Inflammatory macrophage treated with lipopolysaccharide for 4 hours (primary cell): Measurements from ENCODE around the gene SORT1.
"Not testable (repeated sequence)": the region's sequence is repeated elsewhere in the genome, so short reads cannot be mapped to it uniquely, and the experiment has no call there.

Source experiments
- DNase-seq: peaks from one replicate; pipeline ENCODE4 v3.0.0-alpha.2; 2020

The SORT1 gene

GRCh38 chr1:109379422-109379821 is 18.3 kb downstream of the SORT1 start:
- no peak for DNase-seq

DNA sequence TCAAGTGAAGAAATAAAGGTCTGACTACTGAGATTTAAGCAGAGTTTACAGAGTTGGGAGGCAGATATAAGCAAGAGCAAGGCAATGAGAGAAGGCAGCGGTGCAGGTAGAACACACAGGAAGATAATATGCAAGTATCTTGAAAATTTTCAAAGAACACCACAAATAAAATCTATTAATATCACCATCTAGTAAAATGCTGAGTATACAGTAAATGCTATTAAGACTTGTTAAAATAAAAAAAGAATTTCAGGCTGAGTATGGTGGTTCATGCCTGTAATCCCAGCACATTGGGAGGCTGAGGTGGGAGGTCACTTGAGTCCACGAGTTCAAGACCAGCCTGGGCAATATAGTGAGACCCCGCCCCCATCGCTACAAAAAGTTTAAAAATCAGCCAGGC is 20.0 kb downstream of the SORT1 start:
- no peak for DNase-seq

DNA sequence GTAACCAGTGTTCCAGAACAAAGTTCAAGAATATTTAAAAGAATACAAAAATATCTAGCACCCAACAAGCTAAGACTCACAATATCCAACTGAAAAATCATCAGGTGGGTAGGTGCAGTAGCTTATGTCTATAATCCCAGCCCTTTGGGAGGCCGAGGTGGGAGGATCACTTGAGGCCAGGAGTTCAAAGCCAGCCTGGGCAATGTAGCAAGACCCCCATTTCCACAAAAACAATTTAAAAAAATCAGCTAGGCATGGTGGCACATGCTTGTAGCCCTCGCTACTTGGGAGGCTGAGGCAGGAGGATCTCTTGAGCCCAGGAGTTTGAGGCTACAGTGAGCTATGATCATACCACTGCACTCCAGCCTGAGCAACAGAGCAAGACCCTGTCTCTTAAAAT is 24.0 kb downstream of the SORT1 start:
- DNase-seq: not testable (repeated sequence)

DNA sequence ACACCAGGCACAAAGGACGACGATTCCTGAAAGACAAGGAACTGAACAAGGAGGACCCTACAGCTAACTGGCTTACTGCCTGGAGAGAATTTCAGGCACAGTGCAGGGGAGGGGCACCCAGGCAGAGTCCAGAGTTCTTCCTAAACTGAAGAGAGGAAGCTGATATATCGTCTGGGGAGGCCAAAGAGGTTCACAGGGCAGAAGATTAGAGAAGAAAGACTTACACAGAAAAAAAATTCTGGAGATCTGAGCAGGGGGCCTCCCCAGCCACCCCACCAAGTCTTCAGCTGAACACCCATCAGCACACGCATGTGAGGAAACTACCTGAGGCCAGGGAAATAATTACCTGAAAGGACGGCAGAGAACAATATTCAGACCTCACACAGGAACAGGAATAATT is 24.6 kb downstream of the SORT1 start:
- peak; percentile 19 for DNase-seq

- DNase-seq: peak; percentile 59
Observed at GRCh38 chr1:109372281-109372680, 25.4 kb downstream of the SORT1 start.

- peak; percentile 90 for DNase-seq
Observed at GRCh38 chr1:109371341-109371739, 26.4 kb downstream of the SORT1 start.

DNA sequence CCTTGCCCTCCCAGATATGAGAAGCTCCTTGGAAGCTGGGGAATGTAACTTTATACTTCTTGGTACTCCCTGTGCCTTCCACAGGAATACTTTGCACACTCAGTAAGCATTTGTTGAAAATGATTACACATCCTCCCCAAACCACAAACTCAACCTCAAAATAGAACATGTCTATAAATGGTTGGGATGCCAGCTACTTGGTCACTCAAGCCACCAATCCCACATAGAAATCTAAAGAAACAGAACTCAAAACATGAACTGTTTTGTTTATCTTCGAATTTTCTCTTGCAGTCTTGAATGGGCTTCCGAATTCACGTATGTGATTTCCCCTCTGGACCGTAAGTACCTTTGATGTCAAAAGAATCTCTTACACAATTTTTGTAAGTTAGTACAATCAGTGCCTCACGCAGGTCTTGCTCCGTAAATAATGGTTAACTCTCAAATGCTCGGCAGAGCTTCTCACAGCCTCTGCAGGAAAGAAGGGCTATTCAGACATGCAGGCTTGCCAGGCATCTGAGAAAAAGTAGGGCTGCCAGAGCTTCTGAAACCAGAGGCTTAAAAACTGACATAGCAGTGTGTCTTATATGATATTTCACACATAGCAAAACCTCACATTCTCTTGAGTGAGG is 26.9 kb downstream of the SORT1 start:
- DNase-seq: peak; percentile 39

- DNase-seq: peak; percentile 86
Observed at GRCh38 chr1:109369167-109369746, 28.5 kb downstream of the SORT1 start.

- DNase-seq: no peak
Observed at GRCh38 chr1:109368464-109368863, 29.3 kb downstream of the SORT1 start.

GRCh38 chr1:109367626-109368025 is 30.1 kb downstream of the SORT1 start:
- DNase-seq: peak; percentile 59

- no peak for DNase-seq
Observed at GRCh38 chr1:109365642-109366204, 32.0 kb downstream of the SORT1 start.

GRCh38 chr1:109361649-109362048 is 36.1 kb downstream of the SORT1 start:
- no peak for DNase-seq

- peak; percentile 49 for DNase-seq
Observed at GRCh38 chr1:109361069-109361468, 36.6 kb downstream of the SORT1 start.

GRCh38 chr1:109357616-109358015 is 40.1 kb downstream of the SORT1 start:
- no peak for DNase-seq

- no peak for DNase-seq
Observed at GRCh38 chr1:109356915-109357314, 40.8 kb downstream of the SORT1 start.

DNA sequence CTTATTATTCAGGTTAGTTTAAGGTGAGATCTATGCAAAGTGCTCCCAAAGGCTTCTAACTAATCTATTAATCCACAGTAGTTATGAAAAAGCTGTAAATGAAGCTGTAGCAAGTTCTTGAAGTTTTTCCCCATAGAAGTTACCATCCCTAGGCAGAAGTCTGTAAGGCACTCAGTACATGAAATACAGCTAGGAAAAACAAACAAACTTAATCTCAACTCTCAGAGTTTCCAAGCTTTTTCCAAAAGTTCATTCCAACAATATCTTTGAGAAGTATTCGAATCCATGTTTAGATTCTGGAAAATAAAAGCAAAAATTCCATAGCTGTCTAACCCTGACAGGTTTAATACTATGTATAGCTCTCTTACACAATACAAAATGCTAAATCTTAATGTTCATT is 41.2 kb downstream of the SORT1 start:
- no peak for DNase-seq

DNA sequence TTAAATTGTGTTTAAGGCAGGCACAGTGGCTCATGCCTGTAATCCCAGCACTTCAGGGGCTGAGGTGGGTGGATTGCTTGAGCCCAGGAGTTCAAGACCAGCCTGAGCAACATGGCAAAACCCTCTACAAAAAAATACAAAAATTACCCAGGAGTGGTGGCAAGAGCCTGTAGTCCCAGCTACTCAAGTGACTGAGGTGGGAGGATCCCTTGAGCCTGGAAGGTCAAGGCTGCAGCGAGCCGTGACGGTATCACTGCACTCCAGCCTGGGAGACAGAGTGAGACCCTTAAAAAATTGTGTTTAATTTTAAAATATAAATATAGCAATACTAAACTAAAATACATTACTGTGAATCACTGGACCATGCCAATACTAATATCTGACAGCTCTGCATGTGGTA is 42.8 kb downstream of the SORT1 start:
- no peak for DNase-seq

DNA sequence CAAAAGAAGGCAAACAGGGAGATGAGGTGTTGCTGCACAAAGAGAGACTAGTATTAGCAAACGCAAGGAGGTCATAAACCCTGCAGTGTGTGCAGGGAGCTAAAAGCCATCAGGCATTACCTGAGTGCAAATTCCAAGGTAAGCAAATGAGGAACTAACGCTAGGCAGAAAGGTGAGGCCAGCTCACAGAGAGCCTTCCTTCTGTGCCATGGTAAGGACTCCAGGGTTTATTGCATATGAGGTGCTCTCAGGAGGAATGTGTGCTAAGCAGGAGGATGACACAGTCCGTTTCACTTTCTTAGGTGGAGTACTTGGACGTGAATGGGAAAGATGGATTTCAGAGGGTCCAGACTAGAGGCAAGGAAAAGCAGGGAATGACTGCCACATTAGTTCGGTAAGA is 46.3 kb downstream of the SORT1 start:
- no peak for DNase-seq

DNA sequence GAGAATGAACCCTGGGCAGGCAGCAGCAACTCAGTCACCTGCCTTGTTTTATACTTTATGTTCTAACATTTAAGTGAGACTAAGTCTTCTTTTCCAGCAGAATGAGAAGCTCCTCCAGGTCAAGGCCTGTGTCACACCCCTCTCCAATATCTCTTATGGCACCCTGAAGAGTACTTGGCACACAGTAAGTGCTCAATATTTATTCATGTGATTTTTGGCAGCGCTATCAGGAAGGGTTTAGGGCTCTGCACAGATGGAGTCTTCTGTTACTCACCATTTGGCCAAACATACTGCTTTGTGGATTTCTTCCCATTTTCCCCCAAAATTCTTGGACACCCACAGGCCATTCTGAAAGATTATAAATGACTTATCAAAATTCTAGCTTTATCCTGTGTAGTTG is 47.1 kb downstream of the SORT1 start:
- no peak for DNase-seq

DNA sequence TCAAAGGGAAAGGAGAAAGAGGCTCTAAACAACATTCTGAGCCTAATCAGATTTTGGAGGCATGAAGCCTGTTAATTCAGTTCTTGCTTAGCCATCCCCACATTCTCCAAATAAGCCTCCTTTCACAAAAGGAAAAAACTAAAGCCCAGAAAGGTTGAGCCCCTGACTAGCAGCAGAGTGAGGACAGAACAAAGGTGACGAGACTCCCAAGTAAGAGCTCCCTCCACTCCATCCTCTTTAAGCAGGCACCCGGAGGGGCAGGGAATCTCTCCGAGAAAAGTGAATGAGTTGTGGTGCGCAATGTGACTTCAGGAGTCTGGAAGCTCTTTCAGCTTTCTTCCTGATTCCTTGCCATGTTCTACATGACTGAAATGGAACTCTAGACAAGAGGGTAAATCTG is 47.5 kb downstream of the SORT1 start:
- DNase-seq: no peak

DNA sequence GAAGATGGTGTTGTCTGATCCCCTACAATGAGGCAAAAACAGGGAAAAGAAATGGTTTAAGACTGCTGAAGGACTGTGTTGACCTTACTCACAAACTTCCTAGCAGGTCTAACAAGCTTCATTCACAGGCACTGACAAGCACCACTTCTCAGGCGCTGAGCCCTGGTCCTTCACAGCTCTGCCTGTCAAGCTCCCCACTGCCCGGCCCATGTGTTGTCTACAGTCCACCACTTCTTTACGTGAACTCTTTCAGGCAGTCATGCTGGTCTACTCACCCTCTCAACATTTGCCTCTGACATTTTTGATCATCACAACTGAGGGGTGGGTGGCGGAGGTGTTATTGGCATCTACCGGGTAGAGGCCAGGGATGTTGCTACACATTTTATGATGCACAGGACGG is 50.2 kb downstream of the SORT1 start:
- no peak for DNase-seq

DNA sequence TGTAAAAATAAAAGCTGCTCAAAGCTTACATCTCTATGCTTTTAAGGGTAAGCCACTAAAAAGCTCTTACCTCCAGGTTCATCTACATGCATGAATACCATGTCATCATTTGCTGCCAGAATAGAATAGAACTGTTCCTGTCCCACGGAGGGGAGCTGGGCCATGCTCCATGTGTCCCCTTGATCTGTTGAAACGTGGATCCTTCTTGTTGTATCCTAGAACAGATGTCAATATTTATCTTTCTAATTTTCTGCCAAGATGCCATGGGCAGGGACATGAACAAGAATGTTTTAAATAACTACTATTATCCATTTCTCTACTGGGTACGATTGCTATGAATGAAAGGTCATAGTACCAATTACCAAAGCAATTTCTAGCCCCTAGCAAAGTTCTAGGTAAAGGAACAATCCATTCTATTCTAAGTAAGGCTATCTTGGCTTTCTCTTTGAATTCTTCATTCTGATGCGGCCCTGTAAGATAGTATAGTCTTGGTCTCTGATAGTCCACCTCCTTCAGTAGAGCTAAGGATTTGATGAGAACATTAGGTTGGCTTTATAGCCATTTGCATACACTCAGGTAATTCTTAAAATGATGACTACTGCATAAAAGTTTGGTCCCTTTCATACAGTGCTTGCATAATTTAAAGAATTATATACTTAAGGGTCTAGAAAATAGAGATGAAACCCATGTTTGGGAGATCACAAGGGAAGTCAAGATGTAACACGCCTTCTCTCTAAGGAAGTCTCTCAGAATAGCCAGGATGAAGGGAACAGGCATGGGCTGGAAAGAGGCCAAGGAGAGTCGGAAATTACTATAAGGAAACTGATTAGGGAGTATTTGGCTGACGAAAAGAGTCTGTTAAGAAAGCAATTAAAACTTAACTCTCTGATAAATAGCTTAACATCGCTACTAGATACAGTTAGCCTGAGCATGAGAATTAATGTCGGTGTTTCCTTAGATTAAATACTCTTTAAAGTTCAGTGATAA is 55.5 kb downstream of the SORT1 start:
- no peak for DNase-seq

DNA sequence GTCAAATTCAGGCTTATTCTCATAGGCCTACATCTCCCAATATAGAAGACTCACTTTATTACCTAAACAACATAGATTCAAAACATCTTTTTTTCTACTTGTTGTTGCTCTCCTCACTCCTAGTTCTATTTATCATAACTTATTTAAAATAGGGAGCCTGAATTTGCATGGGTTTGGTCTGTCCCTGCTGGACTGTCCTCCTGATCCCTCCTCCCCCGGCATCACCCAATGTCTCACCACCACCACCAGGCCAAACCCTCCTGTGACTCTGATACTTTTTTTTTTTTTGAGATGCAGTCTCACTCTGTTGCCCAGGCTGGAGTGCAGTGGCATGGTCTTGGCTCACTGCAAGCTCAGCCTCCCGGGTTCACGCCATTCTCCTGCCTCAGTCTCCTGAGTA is 59.1 kb downstream of the SORT1 start:
- DNase-seq: no peak

DNA sequence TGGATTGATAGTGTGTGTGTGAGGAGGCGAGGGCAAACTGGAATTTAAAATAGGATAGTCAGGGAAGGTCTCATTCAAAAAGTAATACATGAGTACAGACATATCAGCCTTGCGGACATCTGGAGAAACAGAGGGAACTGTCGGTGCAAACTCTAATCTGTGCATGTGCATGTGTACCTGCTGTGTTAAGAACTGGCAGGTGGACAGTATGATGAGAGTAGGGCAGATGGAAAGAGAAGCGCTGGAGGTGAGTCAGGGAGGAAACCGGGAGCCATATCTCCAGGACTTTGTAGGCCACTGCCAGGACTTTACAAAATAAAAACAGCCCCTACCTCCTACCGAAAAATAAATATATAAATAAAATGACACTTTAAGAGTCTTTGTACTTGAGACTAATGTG is 59.6 kb downstream of the SORT1 start:
- no peak for DNase-seq
